PC-9 (cell line): ENCODE data around the gene PACRG. TPM values are rescaled to one million over a fixed set of nuclear protein-coding genes. Genes with fewer than 3 reads are reported as not detected.

Source experiments
- BruUV-seq: library from RNA; stranded (reverse); fragments of 400-500 nt; replicated peaks from 2 replicates; lab custom pipeline; 2021; lab: Mats Ljungman, UMichigan
- CTCF ChIA-PET: fragments of 300-600 bp; sonication (Branson Sonifier 250); formaldehyde crosslinking; loops from one replicate; lab custom pipeline; 2022; ENCODE audit warnings: antibody characterized with exemption; lab: Charles Lee
- POLR2A ChIA-PET: fragments of 300-600 bp; sonication (Branson Sonifier 250); formaldehyde crosslinking; loops from one replicate; lab custom pipeline; 2022; ENCODE audit warnings: antibody characterized with exemption; ENCODE audit not compliant: unreplicated experiment; lab: Charles Lee
- DNase-seq, 2 experiments: peaks; one replicate each; pipeline versions ENCODE4 v3.0.0 to v3.0.0-alpha.2; 2015 to 2022; ENCODE audit warnings: mixed read lengths in 1 of 2
- H2AFZ ChIP-seq: fragments of 200-600 bp; sonication (generic); 2 replicates; pipeline ENCODE4 v1.8.1; 2017; ENCODE audit warnings: antibody characterized with exemption
- H3F3A ChIP-seq: fragments of 200-600 bp; sonication (generic); 2 replicates; pipeline ENCODE4 v1.8.1; 2017; ENCODE audit warnings: antibody characterized with exemption, mild to moderate bottlenecking, low read depth; ENCODE audit not compliant: insufficient read depth
- H3K27ac ChIP-seq: fragments of 200-600 bp; sonication (generic); 2 replicates; pipeline ENCODE4 v1.6.1; 2016; ENCODE audit warnings: mixed run types
- H3K27me3 ChIP-seq: fragments of 200-600 bp; sonication (generic); 2 replicates; pipeline ENCODE4 v1.6.1; 2016; ENCODE audit warnings: low read depth, mixed run types; ENCODE audit not compliant: insufficient read depth
- H3K36me3 ChIP-seq: fragments of 200-600 bp; sonication (generic); 2 replicates; pipeline ENCODE4 v1.6.1; 2016; ENCODE audit warnings: low read depth, mixed run types
- H3K4me1 ChIP-seq: fragments of 200-600 bp; sonication (generic); replicated peaks from 2 replicates; pipeline ENCODE4 v1.6.1; 2016; ENCODE audit warnings: mixed run types; ENCODE audit not compliant: insufficient read depth
- H3K4me2 ChIP-seq: fragments of 200-600 bp; sonication (generic); 2 replicates; pipeline ENCODE4 v1.6.1; 2017; ENCODE audit warnings: mixed run types
- H3K4me3 ChIP-seq: fragments of 200-600 bp; sonication (generic); 2 replicates; pipeline ENCODE4 v1.6.1; 2016; ENCODE audit warnings: mixed run types
- H3K79me2 ChIP-seq: fragments of 200-600 bp; sonication (generic); 2 replicates; pipeline ENCODE4 v1.6.1; 2017; ENCODE audit warnings: low read depth, mixed run types
- H3K9me2 ChIP-seq: fragments of 200-600 bp; sonication (generic); 2 replicates; pipeline ENCODE4 v1.8.1; 2017; ENCODE audit warnings: mild to moderate bottlenecking; ENCODE audit not compliant: insufficient read depth
- H3K9me3 ChIP-seq: fragments of 200-600 bp; sonication (generic); 2 replicates; pipeline ENCODE4 v1.8.1; 2016; ENCODE audit warnings: low read depth; ENCODE audit not compliant: insufficient read depth
- H4K20me1 ChIP-seq: fragments of 200-600 bp; sonication (generic); 2 replicates; pipeline ENCODE4 v1.8.1; 2017; ENCODE audit not compliant: insufficient read depth
- CTCF ChIP-seq: fragments of 200-600 bp; sonication (generic); conservative IDR thresholded peaks from 2 replicates; pipeline ENCODE4 v1.6.1; 2017; ENCODE audit warnings: mixed run types, antibody characterized with exemption, mild to moderate bottlenecking, moderate library complexity
- EZH2 ChIP-seq: fragments of 200-600 bp; sonication (generic); IDR thresholded peaks from 2 replicates; pipeline ENCODE4 v1.8.0; 2017; ENCODE audit warnings: antibody characterized with exemption, low read depth
- intact Hi-C: fragments of 100-400 bp; cut with micrococcal nuclease; formaldehyde crosslinking; loops from one replicate; pipeline ENCODE4 v1.10.0; 2022; ENCODE audit not compliant: unreplicated experiment
- total RNA-seq: library from RNA; stranded (reverse); gene quantifications from 2 replicates; pipeline ENCODE4 v1.2.3, GENCODE V29; 2021

The PACRG gene
- total RNA-seq, 1 experiment from 2014 or later: not detected

- no peaks in the 10 kb centered on the region for H3K4me1 ChIP-seq
- no peaks in the 10 kb centered on the region for H3F3A ChIP-seq
- TF ChIP-seq EZH2: no peak
- no peak for TF ChIP-seq CTCF
- intact Hi-C loops: no loop called here
- no TSS peak for BruUV-seq
- no peak overlapping the region for H3K27ac ChIP-seq
- no peak overlapping the region for H3K4me2 ChIP-seq
- H3K9me2 ChIP-seq: no peaks in the 10 kb centered on the region
- no peak for DNase-seq
- ChIA-PET CTCF (no interaction called here), POLR2A (no interaction called here)
- H2AFZ ChIP-seq: no peak overlapping the region
- no peaks in the 10 kb centered on the region for H4K20me1 ChIP-seq
- no peaks in the 10 kb centered on the region for H3K79me2 ChIP-seq
- H3K27me3 ChIP-seq: no peaks in the 10 kb centered on the region
- H3K9me3 ChIP-seq: no peaks in the 10 kb centered on the region
- no peaks in the 10 kb centered on the region for H3K36me3 ChIP-seq
- no peak overlapping the region for H3K4me3 ChIP-seq
Measured at GRCh38 chr6:162680367-162680766, 47.4 kb upstream of the PACRG start.

- H3K36me3 ChIP-seq: no peaks in the 10 kb centered on the region
- H3K4me2 ChIP-seq: no peak overlapping the region
- POLR2A ChIA-PET: no interaction called here
- intact Hi-C loops: no loop called here
- H3K4me1 ChIP-seq: no peaks in the 10 kb centered on the region
- H3K79me2 ChIP-seq: no peaks in the 10 kb centered on the region
- H4K20me1 ChIP-seq: no peaks in the 10 kb centered on the region
- CTCF ChIA-PET: no interaction called here
- no peak for DNase-seq
- H2AFZ ChIP-seq: no peak overlapping the region
- no peaks in the 10 kb centered on the region for H3F3A ChIP-seq
- no TSS peak for BruUV-seq
- TF ChIP-seq EZH2 (no peak), CTCF (no peak)
- H3K4me3 ChIP-seq: no peak overlapping the region
- H3K9me3 ChIP-seq: no peaks in the 10 kb centered on the region
- no peaks in the 10 kb centered on the region for H3K9me2 ChIP-seq
- H3K27me3 ChIP-seq: no peaks in the 10 kb centered on the region
- no peak overlapping the region for H3K27ac ChIP-seq
Measured at GRCh38 chr6:162680871-162681270, 46.9 kb upstream of the PACRG start.

- Histone ChIP-seq H3K4me2 (no peak overlapping the region), H3K79me2 (no peaks in the 10 kb centered on the region), H3F3A (no peaks in the 10 kb centered on the region), H3K27me3 (no peaks in the 10 kb centered on the region), H3K9me2 (no peaks in the 10 kb centered on the region), H4K20me1 (no peaks in the 10 kb centered on the region), H3K36me3 (no peaks in the 10 kb centered on the region), H2AFZ (no peak overlapping the region), H3K4me3 (no peak overlapping the region), H3K27ac (no peak overlapping the region), H3K4me1 (no peaks in the 10 kb centered on the region), H3K9me3 (no peaks in the 10 kb centered on the region)
- no TSS peak for BruUV-seq
- DNase-seq: no peak
- intact Hi-C loops: no loop called here
- no peak for TF ChIP-seq EZH2
- TF ChIP-seq CTCF: no peak
- CTCF ChIA-PET: no interaction called here
- POLR2A ChIA-PET: no interaction called here
Measured at GRCh38 chr6:162681447-162681846, 46.3 kb upstream of the PACRG start.
